Measurements from ENCODE around the gene MED1.
A peak's percentile ranks its signal among the peaks of the same experiment; 100 is the strongest.

The MED1 gene

DNA sequence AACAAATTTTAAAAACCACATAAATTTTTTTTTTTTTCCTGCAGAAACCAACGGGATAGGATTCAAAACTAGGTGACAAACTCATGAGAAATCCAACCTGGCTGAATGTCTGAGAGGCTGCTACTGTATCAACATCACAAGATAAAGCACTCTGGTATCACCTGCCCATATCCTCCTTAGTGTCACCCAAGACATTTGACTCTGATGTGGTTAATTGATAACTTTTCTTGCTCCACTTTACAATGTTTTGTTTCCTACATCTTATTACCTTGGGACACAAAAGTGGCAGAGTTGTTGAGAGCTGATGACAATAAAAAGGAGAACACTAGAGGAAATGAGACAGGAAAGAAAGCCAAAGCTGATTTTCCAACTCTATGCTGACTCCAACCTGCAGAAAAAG lies 45.6 kb downstream of the MED1 start:
- TF ChIP-seq, protein P1, sequence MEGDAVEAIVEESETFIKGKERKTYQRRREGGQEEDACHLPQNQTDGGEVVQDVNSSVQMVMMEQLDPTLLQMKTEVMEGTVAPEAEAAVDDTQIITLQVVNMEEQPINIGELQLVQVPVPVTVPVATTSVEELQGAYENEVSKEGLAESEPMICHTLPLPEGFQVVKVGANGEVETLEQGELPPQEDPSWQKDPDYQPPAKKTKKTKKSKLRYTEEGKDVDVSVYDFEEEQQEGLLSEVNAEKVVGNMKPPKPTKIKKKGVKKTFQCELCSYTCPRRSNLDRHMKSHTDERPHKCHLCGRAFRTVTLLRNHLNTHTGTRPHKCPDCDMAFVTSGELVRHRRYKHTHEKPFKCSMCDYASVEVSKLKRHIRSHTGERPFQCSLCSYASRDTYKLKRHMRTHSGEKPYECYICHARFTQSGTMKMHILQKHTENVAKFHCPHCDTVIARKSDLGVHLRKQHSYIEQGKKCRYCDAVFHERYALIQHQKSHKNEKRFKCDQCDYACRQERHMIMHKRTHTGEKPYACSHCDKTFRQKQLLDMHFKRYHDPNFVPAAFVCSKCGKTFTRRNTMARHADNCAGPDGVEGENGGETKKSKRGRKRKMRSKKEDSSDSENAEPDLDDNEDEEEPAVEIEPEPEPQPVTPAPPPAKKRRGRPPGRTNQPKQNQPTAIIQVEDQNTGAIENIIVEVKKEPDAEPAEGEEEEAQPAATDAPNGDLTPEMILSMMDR (IDR thresholded peaks at IDR 0.05; ENCODE audit: low read depth, low read length) = no peak

DNA sequence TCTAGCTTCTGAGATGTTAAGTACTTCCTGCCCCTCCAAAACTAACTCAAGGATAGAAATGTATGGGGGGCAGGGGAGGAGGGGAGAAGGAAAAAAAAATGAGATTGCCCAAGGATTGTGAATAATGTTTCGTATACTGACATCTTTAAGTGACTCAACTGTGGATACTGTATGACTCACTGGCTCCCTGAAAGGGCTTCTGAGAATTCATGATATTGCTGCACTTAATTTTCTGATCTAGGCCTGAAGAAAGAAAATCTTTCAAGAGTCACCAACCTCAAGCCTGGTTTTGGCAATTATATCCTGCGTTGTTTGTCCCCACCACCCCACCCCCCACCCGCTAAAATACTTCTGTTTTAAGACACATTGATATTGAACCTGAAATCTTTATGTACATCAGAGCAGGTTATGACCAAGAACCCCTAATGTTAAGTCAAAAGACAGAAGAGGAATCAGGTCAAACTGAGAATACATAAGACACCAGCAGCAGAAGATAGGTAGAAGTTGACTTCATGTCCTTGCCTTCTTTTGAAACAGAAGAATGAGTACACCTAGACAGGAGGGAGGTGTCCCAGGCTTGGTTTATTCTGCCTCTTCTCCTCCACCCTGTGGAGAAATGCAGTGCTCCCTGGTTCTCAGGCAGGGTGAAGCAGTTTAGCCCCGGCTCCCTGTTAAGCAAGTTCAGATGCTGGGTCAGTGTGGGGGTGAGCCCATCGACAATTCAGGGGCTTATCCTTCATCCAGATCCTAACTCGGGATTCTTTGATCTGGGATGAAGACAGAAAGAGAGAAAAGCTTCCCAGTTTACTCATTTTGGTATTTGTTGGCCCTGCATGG lies 46.3 kb downstream of the MED1 start:
- no peak overlapping the region for H3K4me3 ChIP-seq (ENCODE audit: low read depth, low read length)
- TF ChIP-seq, protein P1 (IDR thresholded peaks at IDR 0.05; ENCODE audit: low read depth, low read length) = no peak

More for the DNA sequence above, 45.6 kb downstream of the MED1 start:
- H3K4me3 ChIP-seq (ENCODE audit: low read depth, low read length) = no peak overlapping the region

DNA sequence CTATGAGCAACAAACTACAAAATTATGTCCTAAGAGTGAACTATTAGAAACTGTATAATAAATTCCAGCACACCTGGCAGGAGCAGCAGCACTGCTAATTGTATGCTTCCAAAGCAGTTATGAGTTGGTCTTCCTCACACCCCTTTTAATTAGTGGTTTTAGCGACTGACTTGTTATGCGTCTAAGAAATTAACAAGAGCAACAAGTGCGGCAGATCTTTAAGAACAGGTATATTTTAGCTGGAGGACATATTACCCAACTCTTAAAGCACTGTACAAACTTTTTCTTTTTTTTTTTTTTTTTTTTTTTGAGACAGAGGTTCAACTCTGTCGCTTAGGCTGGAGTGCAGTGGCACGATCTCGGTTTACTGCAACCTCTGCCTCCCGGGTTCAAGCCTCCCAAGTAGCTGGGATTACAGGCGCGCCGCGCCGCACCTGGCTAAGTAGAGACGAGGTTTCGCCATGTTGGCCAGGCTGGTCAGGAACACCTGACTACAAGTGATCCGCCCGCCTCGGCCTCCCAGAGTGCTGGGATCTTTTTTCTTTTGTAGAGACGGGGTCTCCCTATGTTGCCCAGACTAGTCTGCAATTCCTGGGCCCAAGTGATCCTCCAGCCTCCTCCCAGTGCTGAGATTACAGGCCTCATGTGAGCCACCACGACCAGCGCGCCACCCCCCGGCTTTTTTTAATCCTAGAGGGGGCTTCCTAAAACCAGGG lies 48.0 kb downstream of the MED1 start:
- no peak overlapping the region for H3K4me3 ChIP-seq (ENCODE audit: low read depth, low read length)
- TF ChIP-seq, protein P1 (IDR thresholded peaks at IDR 0.05; ENCODE audit: low read depth, low read length) = no peak

DNA sequence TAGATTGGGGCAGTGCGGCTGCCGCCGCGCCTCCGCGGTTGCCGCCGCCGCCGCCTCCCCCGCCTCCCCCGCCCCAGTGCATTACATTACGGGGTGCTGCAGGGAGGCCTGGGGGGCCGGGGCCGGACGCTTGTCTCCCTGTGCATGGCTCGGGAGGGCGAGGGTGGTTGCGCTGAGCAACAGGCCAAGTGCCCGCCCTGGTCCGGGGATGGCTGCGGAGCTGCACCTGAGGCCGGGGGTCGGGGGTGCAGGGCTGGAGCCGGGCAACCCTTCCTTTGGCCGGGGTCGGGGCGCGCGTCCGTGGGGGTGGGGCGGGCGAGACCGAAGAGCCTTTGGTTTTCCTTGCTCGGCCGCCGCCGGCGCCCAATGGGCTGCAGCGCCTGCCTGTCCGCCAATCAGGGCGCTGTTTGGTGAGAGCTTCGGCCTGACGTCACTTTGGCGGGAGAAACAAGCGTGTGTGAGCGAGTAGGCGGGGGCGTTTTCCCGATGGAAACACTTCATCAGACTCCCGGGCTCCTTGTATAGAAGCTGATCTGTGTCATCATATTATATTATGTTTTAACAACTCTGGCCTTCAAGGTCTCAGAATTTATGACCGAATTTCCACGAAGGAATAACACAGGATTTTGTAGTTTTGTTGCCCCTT lies 48.7 kb downstream of the MED1 start:
- TF ChIP-seq, protein P1 (IDR thresholded peaks at IDR 0.05; ENCODE audit: low read depth, low read length) = no peak
- peak overlapping the region; percentile 86 for H3K4me3 ChIP-seq (ENCODE audit: low read depth, low read length)

DNA sequence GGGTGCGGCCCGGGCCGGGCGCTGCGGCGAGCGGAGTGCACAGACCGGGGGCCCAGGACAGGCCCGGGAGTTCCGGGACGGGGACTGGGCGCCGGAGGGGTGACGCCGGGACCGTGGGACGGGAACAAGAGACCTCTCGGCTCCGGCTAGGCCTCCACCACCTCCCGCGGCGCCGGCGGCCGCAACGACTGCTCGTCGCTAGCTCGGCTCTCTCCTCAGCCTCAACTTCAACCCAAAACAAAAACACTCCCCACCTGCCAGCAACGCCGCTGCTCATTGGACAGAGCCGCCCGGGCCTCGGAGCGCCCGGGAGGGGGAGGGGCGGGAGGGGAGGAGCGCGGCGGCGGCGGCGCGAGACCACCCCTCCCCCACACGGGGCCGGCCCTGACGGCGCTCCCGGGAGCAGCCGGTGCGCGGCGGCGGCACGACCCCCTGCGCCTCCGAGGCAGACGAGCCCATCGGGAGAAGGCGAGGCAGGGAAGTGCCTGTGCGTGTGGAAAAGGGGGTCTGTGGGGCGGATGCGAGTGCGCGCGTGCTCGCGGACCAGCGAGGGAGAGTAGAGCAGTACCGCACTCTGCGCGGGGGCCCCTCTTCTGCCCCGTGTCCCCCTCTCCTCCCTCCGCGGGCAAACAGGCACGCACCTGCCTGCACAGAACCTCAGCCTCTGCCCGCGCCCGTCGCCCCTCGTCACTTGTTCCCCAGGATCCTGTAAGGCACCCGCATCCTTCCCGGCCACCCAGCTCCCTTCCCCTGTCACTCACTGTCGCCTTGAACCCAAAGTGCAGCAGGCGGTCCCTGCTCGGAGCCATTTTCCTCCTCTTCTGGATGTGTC lies 49.4 kb downstream of the MED1 start, which contains the start of gene FBXL20:
Gene FBXL20, minus strand, starts transcription at position 215 of the 832 bp plus-strand sequence. CDS start 224 bp downstream, outside the sequence.
- TF ChIP-seq, protein P1 (IDR thresholded peaks at IDR 0.05; ENCODE audit: low read depth, low read length) = no peak
- H3K4me3 ChIP-seq (ENCODE audit: low read depth, low read length) = peak within 1 kb of the TSS; percentile 86

DNA sequence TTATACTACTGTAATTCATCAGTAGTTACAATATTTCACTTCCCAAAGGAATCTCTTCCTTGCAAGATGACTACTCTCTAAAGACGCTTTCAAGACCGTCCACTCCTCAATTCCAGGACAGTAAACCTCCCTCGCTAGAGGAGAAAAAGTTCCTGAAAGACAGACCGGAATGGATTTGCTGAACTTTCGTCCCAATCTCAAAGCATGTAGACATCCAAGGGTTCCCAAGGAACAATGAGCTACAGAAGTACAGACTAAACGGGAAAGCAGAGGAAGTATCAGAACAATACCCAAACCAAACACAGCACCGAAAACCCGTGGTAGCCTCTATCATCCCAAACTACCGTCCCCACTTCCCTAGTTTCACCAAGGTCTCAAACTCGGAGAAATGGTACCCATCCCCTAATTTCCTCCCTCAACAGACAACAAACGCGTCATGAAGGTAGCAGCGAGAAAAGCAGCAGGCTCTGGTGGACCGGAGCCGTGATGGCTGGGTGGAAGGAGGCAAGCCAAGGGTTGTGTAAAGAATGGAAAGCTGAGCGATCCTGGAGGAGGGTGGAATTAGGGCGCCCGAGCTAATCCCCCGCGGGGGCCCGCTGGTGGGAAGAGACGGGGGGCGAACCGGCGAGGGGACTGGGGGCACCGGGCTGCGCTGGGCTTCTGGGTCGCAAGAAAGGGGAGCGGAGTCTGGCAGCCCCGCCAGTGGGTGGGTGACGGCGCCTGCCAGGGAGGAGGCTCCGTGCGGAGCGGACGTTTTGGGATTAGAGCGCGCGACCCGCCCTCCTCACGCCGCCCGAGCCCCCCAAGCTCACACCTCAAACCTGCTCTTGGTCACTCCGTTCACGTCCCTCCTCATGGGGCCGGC lies 50.3 kb downstream of the MED1 start:
- TF ChIP-seq, protein P1 (IDR thresholded peaks at IDR 0.05; ENCODE audit: low read depth, low read length) = no peak

More for the DNA sequence above, 50.3 kb downstream of the MED1 start:
- peak overlapping the region; percentile 86 for H3K4me3 ChIP-seq (ENCODE audit: low read depth, low read length)

All from WI38 (cell line).